Measurements from ENCODE around the gene SEC16A. TPM values are rescaled to one million over a fixed set of nuclear protein-coding genes. Genes with fewer than 3 reads are reported as not detected.

Gene SEC16A
- total and polyA plus RNA-seq, 7 experiments from 2014 or later: 25.4 to 88.5 (median 83.0) TPM

- Histone ChIP-seq H3K4me3 (ENCODE audit: low read length) (no peak overlapping the region), H3K27ac (ENCODE audit: low read depth, low read length) (no peak overlapping the region), H3K27me3 (ENCODE audit: control insufficient read depth in 2 of 2, insufficient read depth in 2 of 2, low read length in 2 of 2) (no peaks in the 10 kb centered on the region), H3K36me3 (ENCODE audit: control insufficient read depth in 2 of 3, insufficient read depth in 3 of 3, low read length in 3 of 3) (peaks cover 24 to 96% (median 26%) of the 10 kb centered on the region in 3 experiments), H3K9me3 (ENCODE audit: control insufficient read depth in 2 of 3, low read length in 3 of 3) (no peaks in the 10 kb centered on the region), H3K4me1 (ENCODE audit: control insufficient read depth in 2 of 2, insufficient read depth in 2 of 2, low read length in 2 of 2) (no peaks in the 10 kb centered on the region)
- Mint-ChIP-seq H3K9me3 (no peaks in the 10 kb centered on the region), H3K27me3 (no peaks in the 10 kb centered on the region), H3K27ac (no peak overlapping the region), H3K4me3 (no peak overlapping the region), H3K36me3 (peaks cover 0 to 19% (median 0%) of the 10 kb centered on the region in 5 donors), H3K4me1 (peaks cover 0 to 5% (median 0%) of the 10 kb centered on the region in 7 donors)
- intact Hi-C loops (cut with micrococcal nuclease): no loop called here
- DNase-seq (no peak), ATAC-seq (no peak)
- ChIA-PET POLR2A (interaction anchor here (1.1 kb wide), 1 partner anchor 14 kb away, joined by 3 read pairs; no protein-coding TSS in a partner anchor), CTCF (no interaction called here)
Measured at GRCh38 chr9:136471802-136472487, 10.9 kb downstream of the SEC16A start.

GRCh38 chr9:136470792-136471469 is 11.9 kb downstream of the SEC16A start:
- H3K36me3 ChIP-seq (ENCODE audit: control insufficient read depth in 2 of 3, insufficient read depth in 3 of 3, low read length in 3 of 3): peaks cover 24 to 96% (median 28%) of the 10 kb centered on the region in 3 experiments
- H3K4me1 ChIP-seq (ENCODE audit: control insufficient read depth in 2 of 2, insufficient read depth in 2 of 2, low read length in 2 of 2): no peaks in the 10 kb centered on the region
- no peak for ATAC-seq
- H3K4me3 Mint-ChIP-seq: no peak overlapping the region
- H3K27ac Mint-ChIP-seq: no peak overlapping the region
- no peak for DNase-seq
- no peaks in the 10 kb centered on the region for H3K27me3 ChIP-seq (ENCODE audit: control insufficient read depth in 2 of 2, insufficient read depth in 2 of 2, low read length in 2 of 2)
- POLR2A ChIA-PET: interaction anchor here (1.1 kb wide), 1 partner anchor 13 kb away, joined by 3 read pairs; no protein-coding TSS in a partner anchor
- no peaks in the 10 kb centered on the region for H3K9me3 Mint-ChIP-seq
- no peak overlapping the region for H3K27ac ChIP-seq (ENCODE audit: low read depth, low read length)
- peaks cover 0 to 5% (median 0%) of the 10 kb centered on the region in 7 donors for H3K4me1 Mint-ChIP-seq
- H3K4me3 ChIP-seq (ENCODE audit: low read length): no peak overlapping the region
- H3K9me3 ChIP-seq (ENCODE audit: control insufficient read depth in 2 of 3, low read length in 3 of 3): no peaks in the 10 kb centered on the region
- H3K27me3 Mint-ChIP-seq: no peaks in the 10 kb centered on the region
- intact Hi-C loops (cut with micrococcal nuclease): no loop called here
- CTCF ChIA-PET: no interaction called here
- H3K36me3 Mint-ChIP-seq: peaks cover 0 to 26% (median 0%) of the 10 kb centered on the region in 5 donors

- Histone ChIP-seq H3K4me3 (ENCODE audit: low read length) (no peak overlapping the region), H3K27ac (ENCODE audit: low read depth, low read length) (no peak overlapping the region), H3K9me3 (ENCODE audit: control insufficient read depth in 2 of 3, low read length in 3 of 3) (no peaks in the 10 kb centered on the region), H3K27me3 (ENCODE audit: control insufficient read depth in 2 of 2, insufficient read depth in 2 of 2, low read length in 2 of 2) (no peaks in the 10 kb centered on the region), H3K4me1 (ENCODE audit: control insufficient read depth in 2 of 2, insufficient read depth in 2 of 2, low read length in 2 of 2) (no peaks in the 10 kb centered on the region), H3K36me3 (ENCODE audit: control insufficient read depth in 2 of 3, insufficient read depth in 3 of 3, low read length in 3 of 3) (peaks cover 29 to 96% (median 34%) of the 10 kb centered on the region in 3 experiments)
- Mint-ChIP-seq H3K36me3 (peaks cover 0 to 25% (median 0%) of the 10 kb centered on the region in 5 donors), H3K4me1 (peaks cover 0 to 5% (median 0%) of the 10 kb centered on the region in 7 donors), H3K27ac (no peak overlapping the region), H3K27me3 (no peaks in the 10 kb centered on the region), H3K9me3 (no peaks in the 10 kb centered on the region), H3K4me3 (no peak overlapping the region)
- ATAC-seq (no peak), DNase-seq (no peak)
- CTCF ChIA-PET: no interaction called here
- POLR2A ChIA-PET: interaction anchor here (1.1 kb wide), 1 partner anchor 12 kb away, joined by 3 read pairs; no protein-coding TSS in a partner anchor
- intact Hi-C loops (cut with micrococcal nuclease): no loop called here
Measured at GRCh38 chr9:136470356-136470755, 12.5 kb downstream of the SEC16A start.

- Histone ChIP-seq H3K4me3 (ENCODE audit: low read length) (no peak overlapping the region), H3K36me3 (ENCODE audit: control insufficient read depth in 2 of 3, insufficient read depth in 3 of 3, low read length in 3 of 3) (peaks cover 30 to 96% (median 38%) of the 10 kb centered on the region in 3 experiments), H3K9me3 (ENCODE audit: control insufficient read depth in 2 of 3, low read length in 3 of 3) (no peaks in the 10 kb centered on the region), H3K4me1 (ENCODE audit: control insufficient read depth in 2 of 2, insufficient read depth in 2 of 2, low read length in 2 of 2) (no peaks in the 10 kb centered on the region), H3K27me3 (ENCODE audit: control insufficient read depth in 2 of 2, insufficient read depth in 2 of 2, low read length in 2 of 2) (no peaks in the 10 kb centered on the region), H3K27ac (ENCODE audit: low read depth, low read length) (no peak overlapping the region)
- H3K27ac Mint-ChIP-seq: no peak overlapping the region
- DNase-seq (no peak), ATAC-seq (no peak)
- peaks cover 4 to 39% (median 4%) of the 10 kb centered on the region in 5 donors for H3K36me3 Mint-ChIP-seq
- ChIA-PET CTCF (no interaction called here), POLR2A (no interaction called here)
- no peak overlapping the region for H3K4me3 Mint-ChIP-seq
- H3K27me3 Mint-ChIP-seq: no peaks in the 10 kb centered on the region
- no peaks in the 10 kb centered on the region for H3K9me3 Mint-ChIP-seq
- peaks cover 0 to 6% (median 0%) of the 10 kb centered on the region in 7 donors for H3K4me1 Mint-ChIP-seq
- intact Hi-C loops (cut with micrococcal nuclease): no loop called here
Measured at GRCh38 chr9:136467766-136468165, 15.1 kb downstream of the SEC16A start.

- Histone ChIP-seq H3K4me3 (ENCODE audit: low read length) (no peak overlapping the region), H3K27me3 (ENCODE audit: control insufficient read depth in 2 of 2, insufficient read depth in 2 of 2, low read length in 2 of 2) (no peaks in the 10 kb centered on the region), H3K9me3 (ENCODE audit: control insufficient read depth in 2 of 3, low read length in 3 of 3) (no peaks in the 10 kb centered on the region), H3K36me3 (ENCODE audit: control insufficient read depth in 2 of 3, insufficient read depth in 3 of 3, low read length in 3 of 3) (peaks cover 32 to 96% (median 41%) of the 10 kb centered on the region in 3 experiments), H3K4me1 (ENCODE audit: control insufficient read depth in 2 of 2, insufficient read depth in 2 of 2, low read length in 2 of 2) (no peaks in the 10 kb centered on the region), H3K27ac (ENCODE audit: low read depth, low read length) (no peak overlapping the region)
- Mint-ChIP-seq H3K9me3 (no peaks in the 10 kb centered on the region), H3K4me1 (peaks cover 0 to 6% (median 0%) of the 10 kb centered on the region in 7 donors), H3K4me3 (no peak overlapping the region), H3K36me3 (peaks cover 4 to 44% (median 5%) of the 10 kb centered on the region in 5 donors), H3K27ac (no peak overlapping the region), H3K27me3 (no peaks in the 10 kb centered on the region)
- CTCF ChIA-PET: no interaction called here
- intact Hi-C loops (cut with micrococcal nuclease): no loop called here
- POLR2A ChIA-PET: no interaction called here
- ATAC-seq (no peak), DNase-seq (no peak)
Measured at GRCh38 chr9:136466155-136466541, 16.7 kb downstream of the SEC16A start.

- H3K36me3 Mint-ChIP-seq: peaks cover 4 to 47% (median 5%) of the 10 kb centered on the region in 5 donors
- Histone ChIP-seq H3K4me1 (ENCODE audit: control insufficient read depth in 2 of 2, insufficient read depth in 2 of 2, low read length in 2 of 2) (no peaks in the 10 kb centered on the region), H3K36me3 (ENCODE audit: control insufficient read depth in 2 of 3, insufficient read depth in 3 of 3, low read length in 3 of 3) (peaks cover 31 to 96% (median 42%) of the 10 kb centered on the region in 3 experiments), H3K27me3 (ENCODE audit: control insufficient read depth in 2 of 2, insufficient read depth in 2 of 2, low read length in 2 of 2) (no peaks in the 10 kb centered on the region), H3K27ac (ENCODE audit: low read depth, low read length) (no peak overlapping the region), H3K4me3 (ENCODE audit: low read length) (no peak overlapping the region), H3K9me3 (ENCODE audit: control insufficient read depth in 2 of 3, low read length in 3 of 3) (no peaks in the 10 kb centered on the region)
- no peaks in the 10 kb centered on the region for H3K27me3 Mint-ChIP-seq
- POLR2A ChIA-PET: no interaction called here
- ATAC-seq: no peak
- intact Hi-C loops (cut with micrococcal nuclease): no loop called here
- H3K9me3 Mint-ChIP-seq: no peaks in the 10 kb centered on the region
- CTCF ChIA-PET: no interaction called here
- DNase-seq: no peak
- H3K4me1 Mint-ChIP-seq: peaks cover 0 to 6% (median 0%) of the 10 kb centered on the region in 7 donors
- H3K27ac Mint-ChIP-seq: no peak overlapping the region
- no peak overlapping the region for H3K4me3 Mint-ChIP-seq
Measured at GRCh38 chr9:136465500-136466154, 17.2 kb downstream of the SEC16A start.

Measured in naive thymus-derived CD4-positive, alpha-beta T cell (primary cell).